GM19455 (cell line): Measurements from ENCODE around the gene CHRNA3.
A peak's percentile ranks its signal among the peaks of the same experiment; 100 is the strongest.
"Not testable (repeated sequence)": the region's sequence is repeated elsewhere in the genome, so short reads cannot be mapped to it uniquely, and the experiment has no call there.

Experiments used
- ATAC-seq: cut with Tn5 transposase; IDR thresholded peaks from one replicate; pipeline ENCODE4 v1.9.1; 2021; ENCODE audit not compliant: unreplicated experiment

Gene CHRNA3

DNA sequence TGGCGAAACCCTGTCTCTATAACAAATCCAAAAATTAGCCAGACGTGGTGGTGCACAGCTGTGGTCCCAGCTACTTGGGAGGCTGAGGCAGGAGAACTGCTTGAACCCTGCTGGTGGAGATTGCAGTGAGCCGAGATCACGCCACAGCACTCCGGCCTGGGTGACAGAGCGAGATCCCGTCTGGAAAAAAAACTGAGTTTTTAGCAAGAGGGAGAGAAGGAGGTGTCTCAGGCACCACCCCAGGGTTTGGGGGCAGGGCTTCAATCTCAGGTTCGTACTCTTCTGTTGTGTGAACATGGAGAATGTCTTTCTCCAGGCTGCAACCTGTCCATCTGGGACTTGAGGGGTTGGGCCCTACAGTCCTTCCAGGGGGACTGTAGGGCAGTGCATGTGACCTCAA lies 2.7 kb downstream of the CHRNA3 start:
- no peak for ATAC-seq

DNA sequence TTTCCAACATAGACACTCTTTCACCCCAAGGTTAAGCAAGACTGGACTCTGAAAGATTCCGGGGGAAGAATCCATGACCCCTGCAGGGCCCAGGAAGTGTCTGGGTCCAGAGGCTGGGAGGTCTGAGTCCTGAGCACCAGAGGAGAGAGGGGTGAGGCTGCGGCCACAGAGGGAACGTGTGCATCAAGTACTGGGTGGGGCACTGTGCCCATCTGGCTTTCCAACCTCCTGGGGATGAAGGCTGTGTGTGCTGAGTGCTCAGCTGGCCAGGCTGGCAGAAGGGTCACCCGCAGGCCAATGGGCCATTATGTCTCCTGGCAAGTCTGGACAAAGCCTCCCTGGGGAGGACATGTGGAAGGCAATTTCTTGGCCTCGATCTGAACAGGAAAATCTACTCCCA lies 3.3 kb downstream of the CHRNA3 start:
- ATAC-seq: no peak

DNA sequence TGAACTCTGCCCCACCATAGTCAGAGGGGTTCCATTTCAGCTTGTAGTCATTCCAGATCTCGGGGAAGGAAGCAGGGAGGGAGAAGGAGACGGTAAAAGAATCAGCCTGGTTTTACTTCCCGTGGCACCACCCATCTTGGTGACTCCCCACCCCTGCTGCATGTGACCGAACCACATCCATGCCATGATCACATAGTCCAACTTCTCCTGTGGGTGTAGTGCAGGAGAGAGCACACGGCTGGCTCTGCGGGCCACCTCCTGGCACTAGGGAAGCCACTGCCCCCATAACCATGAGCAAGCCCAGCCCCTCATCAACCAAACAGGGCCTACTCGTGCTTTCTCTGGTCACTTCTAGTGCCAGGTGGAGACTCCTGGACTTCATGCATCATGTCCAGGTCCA lies 3.7 kb downstream of the CHRNA3 start:
- ATAC-seq: no peak

DNA sequence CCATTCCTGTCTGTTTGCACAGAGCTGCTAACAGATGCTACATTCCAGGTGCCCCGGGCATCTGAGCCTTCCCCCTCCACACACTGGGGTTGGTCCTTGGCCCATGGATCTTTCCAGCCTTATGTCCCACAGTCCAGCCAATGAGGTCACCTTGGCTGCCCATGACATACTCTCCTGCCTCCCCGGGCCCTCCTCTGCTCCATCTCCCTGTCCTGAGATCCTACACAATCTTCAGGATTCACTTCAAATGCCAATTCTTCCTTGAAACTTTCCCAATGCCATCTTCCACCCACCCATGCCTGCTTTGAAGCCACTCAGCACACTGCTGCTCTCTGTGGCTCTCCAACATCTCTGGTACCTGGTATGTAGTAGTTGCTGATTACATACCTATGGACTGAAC lies 4.3 kb downstream of the CHRNA3 start:
- ATAC-seq: no peak

DNA sequence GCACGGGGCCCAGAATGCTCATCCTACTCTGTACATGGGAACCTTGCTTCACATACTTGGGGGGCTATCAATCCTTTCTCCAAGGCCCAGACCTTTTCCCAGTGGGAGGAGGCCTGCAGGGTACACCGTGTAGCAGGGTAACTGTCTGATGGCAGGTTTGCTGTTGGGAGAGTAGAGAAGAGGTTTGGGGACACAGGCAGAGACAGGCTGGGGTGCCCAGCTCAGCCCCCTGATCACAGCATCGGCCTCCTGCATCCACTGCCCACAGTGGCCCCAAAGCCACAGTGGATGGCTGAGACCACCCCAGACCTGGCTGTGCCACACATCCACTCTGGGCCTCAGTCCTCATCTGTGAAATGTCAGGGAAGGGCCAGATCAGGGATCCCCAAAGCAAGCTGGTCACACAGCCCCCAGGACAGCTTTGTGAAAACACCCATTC lies 5.6 kb downstream of the CHRNA3 start:
- ATAC-seq: no peak

DNA sequence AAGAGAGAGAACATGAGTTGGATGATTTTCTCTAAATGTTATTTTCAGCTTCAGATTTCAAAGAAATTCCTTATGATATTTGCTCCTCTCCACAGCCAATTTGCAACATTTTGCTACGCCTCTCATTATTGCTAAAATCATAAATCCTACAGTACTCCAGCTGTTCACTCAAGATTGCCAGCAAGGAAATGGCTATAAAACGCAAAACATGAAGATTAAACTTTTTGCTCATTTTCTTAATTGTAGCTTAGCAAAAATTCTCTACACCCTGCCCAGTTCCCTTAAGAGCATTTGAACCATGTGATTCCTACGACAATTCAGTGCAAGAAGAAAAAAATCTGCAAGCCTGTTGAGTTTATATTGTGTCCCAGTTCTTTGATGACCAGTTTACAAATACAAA lies 6.8 kb downstream of the CHRNA3 start:
- no peak for ATAC-seq

DNA sequence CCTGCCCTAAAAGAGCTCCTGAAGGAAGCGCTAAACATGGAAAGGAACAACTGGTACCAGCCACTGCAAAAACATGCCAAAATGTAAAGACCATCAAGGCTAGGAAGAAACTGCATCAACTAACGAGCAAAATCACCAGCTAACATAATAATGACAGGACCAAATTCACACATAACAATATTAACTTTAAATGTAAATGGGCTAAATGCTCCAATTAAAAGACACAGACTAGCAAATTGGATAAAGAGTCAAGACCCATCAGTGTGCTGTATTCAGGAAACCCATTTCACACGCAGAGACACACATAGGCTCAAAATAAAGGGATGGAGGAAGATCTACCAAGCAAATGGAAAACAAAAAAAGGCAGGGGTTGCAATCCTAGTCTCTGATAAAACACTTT lies 11.2 kb downstream of the CHRNA3 start:
- not testable (repeated sequence) for ATAC-seq

DNA sequence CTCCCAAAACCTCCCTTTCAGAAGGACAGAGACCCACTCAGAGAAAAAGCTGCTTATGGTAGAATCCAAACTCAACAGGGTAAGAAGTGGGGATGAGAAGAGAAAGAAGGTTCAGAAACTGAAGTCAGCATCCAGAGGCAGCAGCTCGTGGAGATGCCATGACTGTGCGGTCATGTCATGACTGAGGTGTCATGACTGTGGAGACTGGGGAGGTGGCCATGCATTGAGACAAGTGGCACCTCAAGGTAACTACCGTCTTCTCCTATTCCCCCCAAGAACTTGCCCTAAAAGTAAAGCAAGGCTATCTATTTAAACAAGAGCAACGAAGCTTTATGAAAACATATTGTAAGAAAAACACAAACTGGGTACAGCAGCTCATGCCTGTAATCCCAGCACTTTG lies 15.1 kb downstream of the CHRNA3 start:
- no peak for ATAC-seq

DNA sequence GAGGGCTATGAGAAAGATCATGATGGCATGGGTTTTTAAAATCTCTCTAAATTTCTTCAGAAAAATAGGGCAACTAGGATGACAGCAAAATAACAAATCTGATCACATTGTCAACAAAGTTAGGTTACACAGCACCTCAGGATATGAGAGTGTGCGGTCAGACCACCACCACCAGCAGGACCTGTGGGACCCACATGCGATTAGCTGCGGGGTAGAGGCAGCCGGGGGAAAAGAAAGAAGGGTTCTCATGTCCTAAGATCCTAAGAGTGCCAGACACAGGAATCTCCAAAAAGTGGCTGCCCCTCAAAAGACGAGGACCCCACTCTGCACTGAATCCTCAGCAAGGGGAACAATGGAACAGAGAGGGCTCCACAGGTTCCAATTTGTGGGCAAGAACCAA lies 15.6 kb downstream of the CHRNA3 start:
- no peak for ATAC-seq

DNA sequence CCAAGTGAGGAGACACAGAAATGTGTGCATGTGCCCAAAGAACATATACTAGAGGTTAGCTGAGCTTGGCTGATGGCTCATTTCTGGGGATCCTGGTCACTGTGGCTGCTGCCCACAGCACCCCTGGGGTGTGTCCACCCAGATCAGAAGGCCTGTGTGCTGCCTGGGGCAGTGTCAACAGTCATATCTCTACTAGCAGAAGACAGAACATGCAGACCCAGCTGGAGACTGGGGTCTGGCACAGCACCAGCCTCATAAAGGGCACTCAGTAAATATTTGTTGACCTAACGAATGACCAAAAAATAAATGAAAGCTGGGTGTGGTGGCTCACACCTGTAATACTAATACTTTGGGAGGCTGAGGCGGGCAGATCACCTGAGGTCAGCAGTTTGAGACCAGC lies 16.4 kb downstream of the CHRNA3 start:
- no peak for ATAC-seq

DNA sequence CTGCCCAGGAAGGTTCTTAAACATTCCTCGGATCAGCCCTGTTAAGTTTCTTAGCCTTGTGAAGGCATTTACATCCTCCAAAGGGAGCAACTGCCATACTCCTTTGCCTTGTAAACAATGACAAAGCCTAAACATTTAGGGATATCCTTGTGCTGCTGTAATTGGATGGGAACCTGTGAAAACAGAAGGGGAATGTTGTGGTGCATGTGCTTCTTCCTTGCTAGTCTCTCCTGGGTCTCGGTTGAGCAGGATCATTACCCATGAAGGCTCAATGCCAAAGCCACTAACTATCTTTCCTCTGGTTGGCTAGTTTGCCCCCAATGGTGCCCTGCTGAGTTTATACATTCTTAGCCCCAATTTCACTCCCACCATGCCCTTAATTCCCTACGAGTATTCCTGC lies 17.3 kb downstream of the CHRNA3 start:
- ATAC-seq: no peak

DNA sequence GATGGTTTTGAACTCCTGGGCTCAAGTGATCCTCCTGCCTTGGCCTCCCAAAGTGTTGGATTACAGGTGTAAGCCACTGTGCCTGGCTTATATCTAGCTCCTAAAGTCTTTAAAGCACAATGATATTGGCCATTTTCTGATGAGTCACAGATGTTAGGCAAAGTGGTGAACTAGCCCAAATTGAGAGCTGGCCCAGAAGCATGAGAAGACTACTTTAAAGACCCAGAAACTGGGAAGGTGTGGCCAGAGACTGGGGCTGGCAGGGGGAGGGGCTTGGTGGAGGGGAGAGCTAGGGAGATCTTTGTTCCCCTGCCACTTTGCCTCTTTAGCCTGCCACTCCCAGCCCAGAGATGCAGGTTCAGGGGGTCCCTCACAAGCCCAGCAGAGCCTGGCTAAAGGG lies 21.6 kb downstream of the CHRNA3 start:
- ATAC-seq: no peak

DNA sequence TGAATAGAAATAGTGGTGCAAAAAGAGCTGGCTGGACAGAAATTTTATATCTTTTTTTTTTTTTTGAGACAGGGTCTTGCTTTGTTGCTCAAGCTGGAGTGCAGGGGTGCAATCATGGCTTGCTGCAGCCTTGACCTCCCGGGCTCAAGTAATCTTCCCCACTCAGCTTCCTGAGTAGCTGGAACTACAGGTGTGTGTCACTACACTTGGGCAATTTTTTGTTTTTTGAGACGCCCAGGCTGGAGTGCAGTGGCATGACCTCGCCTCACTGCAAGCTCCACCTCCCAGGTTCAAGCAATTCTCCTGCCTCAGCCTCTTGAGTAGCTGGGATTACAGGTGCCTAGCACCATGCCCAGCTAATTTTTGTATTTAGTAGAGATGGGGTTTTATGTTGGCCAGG lies 22.4 kb downstream of the CHRNA3 start:
- ATAC-seq: no peak

DNA sequence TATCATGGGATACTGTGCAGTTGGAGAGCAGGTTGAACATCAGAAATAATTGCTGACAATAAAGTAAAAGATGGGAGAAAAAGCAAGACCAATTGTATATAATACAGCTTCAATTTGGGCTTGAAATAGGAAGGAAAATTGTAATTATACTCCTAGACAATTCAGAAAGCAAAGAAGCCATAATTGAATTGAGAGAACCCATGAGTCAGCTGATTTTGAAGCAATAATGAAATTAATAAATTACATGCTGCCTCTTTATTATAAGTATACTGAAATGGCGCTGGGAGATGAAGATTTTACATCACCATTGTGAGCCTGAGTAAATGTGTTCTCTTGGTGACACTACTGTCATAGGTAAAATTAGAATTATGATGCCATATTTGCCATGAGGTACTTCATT lies 23.2 kb downstream of the CHRNA3 start:
- no peak for ATAC-seq

DNA sequence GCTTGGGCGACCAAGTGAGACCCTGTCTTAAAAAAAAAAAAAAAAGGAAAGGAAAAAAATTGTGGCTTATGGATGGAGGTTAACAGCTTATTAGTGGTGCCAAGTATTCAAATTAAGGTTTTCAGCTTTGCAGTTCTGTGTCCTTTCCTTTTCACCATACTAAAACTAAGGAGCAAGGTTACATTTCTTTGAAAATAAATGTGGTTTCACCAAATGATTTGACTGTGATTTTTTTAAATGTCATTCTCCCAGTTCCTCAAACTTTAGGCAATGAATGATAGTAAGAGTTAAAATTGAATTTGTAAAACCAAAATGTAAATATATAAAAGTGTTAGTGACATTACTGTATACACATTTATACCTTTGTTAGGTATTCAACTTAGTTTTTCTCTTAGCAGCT lies 45.9 kb downstream of the CHRNA3 start:
- no peak for ATAC-seq

DNA sequence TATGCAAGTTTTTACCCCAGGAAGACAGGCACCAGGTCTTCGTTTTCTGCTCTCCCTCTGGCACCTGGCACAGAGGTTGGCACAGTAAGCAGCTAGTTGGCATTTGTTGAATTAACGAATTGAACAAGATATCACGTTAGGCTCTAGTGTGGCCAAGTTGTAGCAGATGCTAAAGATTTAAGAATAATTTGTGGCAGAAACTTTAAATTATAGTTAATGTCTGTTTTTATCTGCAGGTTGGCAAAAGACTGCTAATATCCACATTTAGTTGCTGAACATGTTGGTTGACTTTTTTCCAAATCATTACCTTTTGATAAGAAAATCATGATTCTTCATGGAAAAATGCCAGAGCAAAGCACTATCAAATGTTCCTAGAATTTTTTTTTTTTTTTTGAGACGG lies 47.4 kb downstream of the CHRNA3 start:
- no peak for ATAC-seq

DNA sequence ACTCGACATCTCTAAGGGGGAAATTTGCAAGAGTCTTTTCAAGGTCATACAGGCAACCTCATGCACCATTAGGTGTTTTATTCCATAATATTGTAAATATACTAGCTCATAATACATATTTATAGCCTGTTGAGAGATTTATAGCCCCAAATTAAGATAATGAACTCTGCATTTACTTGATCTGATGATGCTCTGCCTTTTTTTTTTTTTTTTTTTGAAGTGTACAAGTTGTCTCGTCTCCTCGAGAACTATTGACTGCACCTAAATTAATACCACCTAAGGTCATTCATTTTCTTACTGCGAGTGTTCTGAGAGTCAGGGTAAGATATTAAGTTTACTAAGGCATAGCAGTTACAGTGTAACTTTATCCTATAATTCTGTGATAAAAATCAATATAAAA lies 49.4 kb downstream of the CHRNA3 start:
- no peak for ATAC-seq

DNA sequence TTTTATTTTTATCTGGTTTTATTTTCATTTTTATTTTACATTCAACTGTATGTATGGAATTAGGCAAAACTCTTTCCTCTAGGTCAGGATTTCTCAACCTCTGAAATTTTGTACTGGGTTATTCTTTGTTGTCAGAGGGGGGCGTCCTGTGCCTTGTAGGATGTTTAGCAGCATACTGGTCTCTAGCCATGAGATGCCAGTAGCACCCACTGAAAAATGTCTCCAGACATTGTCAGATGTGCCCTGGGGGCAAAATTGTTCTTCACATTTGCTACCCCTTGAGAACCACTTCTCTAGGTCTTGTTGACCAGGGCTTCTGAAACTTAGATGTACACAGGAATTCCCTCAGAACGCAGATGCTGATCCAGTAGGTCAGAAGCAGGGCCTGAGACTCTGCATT lies 50.1 kb downstream of the CHRNA3 start:
- no peak for ATAC-seq

DNA sequence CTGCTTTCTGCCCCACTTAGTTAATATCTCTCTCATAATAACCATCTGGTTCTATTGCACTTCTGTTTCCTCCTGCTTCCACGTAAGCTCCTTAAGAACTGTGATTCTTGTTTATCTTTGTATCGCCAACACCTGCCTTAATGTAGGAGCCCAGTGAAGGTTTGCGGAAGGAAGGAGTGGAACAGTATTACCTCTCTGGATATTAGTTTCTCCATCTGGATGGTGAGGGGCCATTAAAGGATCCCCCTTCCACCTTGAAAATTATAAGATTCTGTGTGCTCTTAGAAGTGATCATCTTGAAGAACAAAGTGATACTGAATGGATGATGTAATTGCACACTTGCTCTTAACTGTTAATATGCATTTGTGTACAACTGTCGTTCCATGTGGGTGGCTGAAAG lies 53.3 kb downstream of the CHRNA3 start:
- ATAC-seq: no peak

DNA sequence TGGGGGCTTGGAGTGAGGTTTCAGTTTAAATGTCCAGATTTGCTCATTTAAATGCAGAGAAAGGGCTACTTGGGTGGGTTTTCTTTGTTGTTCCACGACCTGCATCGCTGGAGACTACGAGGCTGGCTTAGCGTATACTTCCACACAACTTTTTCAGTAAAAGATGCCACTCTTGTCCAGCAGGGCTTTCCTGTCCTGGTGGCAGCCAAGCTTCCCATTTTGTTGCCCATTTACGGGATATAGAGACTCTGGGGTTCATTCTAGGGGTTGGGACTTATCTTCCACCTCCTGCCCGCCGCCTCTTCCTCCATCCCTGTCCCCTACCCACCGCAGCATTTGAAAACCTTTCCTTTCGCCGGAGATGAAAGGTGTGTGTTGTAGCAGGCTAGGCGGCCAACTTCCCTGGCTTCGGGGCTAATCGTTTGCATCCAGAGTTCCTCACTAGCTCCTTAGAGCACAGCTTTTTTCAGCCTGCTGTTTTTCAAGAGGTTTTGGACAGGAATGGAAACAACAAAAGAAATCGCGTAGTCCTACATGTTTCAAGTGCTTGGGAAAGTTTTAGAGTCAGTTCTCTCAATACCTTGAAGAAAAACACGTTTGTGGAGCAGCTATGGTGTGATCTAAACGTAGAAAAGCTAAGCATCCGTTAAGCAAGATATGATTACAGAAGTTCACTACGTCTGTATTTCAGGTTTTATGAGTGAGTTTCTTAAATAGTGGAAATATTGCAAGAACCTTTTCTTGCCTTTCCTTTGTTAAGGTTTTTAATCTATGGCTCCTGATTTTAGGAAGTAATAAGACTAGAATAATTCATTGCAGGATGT lies 54.6 kb downstream of the CHRNA3 start:
- ATAC-seq: peak; percentile 15

DNA sequence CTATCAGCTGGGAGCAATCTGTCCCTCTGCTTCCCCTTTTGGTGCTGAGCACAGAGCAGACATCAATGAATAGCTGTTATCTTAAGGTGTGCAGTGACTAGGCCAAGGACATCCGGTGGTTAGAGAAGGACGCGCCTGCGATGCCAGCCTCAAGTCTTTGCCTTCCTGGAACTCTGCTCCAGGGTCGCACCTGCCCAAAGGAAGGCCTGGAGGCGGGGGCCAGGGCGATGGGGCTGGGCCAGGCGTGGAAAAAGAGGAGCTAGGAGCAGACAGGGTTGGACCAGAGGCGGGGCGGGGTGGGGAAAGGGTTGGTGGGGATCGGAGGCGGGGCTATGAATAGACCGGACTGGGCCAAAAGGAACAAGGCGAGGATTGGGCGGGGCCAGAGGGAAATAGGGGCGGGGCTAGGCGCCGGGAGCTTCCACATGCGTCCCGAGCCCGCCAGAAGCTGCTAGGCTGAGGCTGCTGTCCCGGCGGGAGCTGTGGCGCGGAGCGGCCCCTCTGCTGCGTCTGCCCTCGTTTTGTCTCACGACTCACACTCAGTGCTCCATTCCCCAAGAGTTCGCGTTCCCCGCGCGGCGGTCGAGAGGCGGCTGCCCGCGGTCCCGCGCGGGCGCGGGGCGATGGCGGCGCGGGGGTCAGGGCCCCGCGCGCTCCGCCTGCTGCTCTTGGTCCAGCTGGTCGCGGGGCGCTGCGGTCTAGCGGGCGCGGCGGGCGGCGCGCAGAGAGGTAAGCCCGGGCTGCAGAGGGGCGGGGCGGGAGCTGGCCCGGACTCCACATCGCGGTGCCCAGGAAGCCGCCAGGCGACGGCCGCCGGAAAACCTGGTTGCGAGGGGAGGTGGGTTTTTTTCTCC lies 55.5 kb downstream of the CHRNA3 start, which contains the start of gene CHRNA5:
CHRNA5 (plus strand) TSS at position 424 of the 854 bp plus-strand sequence; CDS start at position 624, 200 bp downstream.
- ATAC-seq: peak; percentile 83

DNA sequence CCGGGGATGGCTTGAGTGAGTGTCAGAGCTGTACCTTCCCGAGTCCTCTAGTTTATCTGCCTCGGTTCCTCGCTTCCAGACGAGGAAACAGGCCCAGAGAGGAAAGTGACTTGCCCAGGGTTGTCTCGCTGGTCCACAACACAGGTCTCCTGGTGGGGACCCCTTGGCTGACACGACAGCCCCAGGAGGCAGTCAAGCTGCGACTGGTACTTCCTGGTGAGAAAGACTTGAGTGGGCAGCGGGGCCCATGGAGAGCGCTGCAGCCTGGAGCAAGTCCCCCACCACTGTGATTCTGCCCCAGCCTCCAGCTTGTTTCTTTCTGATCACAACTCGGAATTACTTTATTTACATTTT lies 56.1 kb downstream of the CHRNA3 start:
- peak; percentile 28 for ATAC-seq
